ENCODE data around the gene MEA1.

The MEA1 gene

DNA sequence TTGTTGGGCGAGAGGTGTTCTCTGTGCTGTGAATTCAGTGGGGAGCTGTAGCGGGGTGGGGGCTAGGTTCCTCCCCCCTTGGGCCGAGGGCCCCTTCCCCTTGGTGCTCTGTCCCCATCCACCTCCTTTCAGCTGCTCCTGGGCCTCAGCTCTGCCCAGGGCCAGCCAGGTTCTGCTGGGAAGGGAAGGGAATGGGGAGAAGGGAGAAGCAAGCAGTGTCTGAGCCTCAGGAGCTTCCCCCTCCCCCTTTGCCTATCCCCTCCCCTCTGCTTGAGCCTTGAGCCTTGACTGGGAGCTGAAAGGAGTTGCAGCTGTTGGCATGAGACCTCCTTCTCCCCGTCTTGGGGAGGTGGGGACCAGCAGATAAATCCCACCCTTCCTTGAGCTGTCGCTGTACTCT is 7.1 kb upstream of the MEA1 start:
- in situ Hi-C loops (cut with MboI; ENCODE audit: low pct_unique_long_range_greater_than_20kb, low sequenced_read_pairs, unreplicated experiment) = no loop called here
- TF ChIP-seq, protein P1, sequence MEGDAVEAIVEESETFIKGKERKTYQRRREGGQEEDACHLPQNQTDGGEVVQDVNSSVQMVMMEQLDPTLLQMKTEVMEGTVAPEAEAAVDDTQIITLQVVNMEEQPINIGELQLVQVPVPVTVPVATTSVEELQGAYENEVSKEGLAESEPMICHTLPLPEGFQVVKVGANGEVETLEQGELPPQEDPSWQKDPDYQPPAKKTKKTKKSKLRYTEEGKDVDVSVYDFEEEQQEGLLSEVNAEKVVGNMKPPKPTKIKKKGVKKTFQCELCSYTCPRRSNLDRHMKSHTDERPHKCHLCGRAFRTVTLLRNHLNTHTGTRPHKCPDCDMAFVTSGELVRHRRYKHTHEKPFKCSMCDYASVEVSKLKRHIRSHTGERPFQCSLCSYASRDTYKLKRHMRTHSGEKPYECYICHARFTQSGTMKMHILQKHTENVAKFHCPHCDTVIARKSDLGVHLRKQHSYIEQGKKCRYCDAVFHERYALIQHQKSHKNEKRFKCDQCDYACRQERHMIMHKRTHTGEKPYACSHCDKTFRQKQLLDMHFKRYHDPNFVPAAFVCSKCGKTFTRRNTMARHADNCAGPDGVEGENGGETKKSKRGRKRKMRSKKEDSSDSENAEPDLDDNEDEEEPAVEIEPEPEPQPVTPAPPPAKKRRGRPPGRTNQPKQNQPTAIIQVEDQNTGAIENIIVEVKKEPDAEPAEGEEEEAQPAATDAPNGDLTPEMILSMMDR (IDR thresholded peaks at IDR 0.05; ENCODE audit: extremely low read depth, insufficient read depth, missing control alignments) = no peak
- DNase-seq (ENCODE audit: low spot score) = no peak

- TF ChIP-seq, protein P1 (IDR thresholded peaks at IDR 0.05; ENCODE audit: extremely low read depth, insufficient read depth, missing control alignments) = no peak
- in situ Hi-C loops (cut with MboI; ENCODE audit: low pct_unique_long_range_greater_than_20kb, low sequenced_read_pairs, unreplicated experiment) = no loop called here
- no peak for DNase-seq (ENCODE audit: low spot score)
Measured at GRCh38 chr6:43020052-43020705, 6.4 kb upstream of the MEA1 start.

DNA sequence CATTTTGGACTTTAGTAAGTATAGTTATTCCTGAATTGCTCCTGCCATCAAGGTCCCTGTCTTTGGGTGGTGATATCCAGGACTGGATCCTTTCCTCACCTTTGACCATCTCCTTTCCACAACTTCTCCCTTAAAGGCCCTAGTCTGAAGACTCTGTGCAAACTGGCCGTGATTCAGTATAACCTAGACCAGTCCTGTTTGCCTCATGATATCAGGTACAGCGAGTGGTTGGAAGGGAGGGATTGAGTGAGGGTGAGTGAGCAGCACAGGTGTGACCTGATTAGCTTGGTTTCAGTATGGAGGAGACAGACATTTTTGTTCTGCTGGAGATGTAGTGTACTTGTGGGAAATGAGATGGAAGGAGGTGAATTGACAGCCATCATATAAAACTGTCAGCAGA is 5.4 kb upstream of the MEA1 start:
- no peak for DNase-seq (ENCODE audit: low spot score)
- in situ Hi-C loops (cut with MboI; ENCODE audit: low pct_unique_long_range_greater_than_20kb, low sequenced_read_pairs, unreplicated experiment) = no loop called here
- TF ChIP-seq, protein P1 (IDR thresholded peaks at IDR 0.05; ENCODE audit: extremely low read depth, insufficient read depth, missing control alignments) = no peak

- DNase-seq (ENCODE audit: low spot score) = no peak
- TF ChIP-seq, protein P1 (IDR thresholded peaks at IDR 0.05; ENCODE audit: extremely low read depth, insufficient read depth, missing control alignments) = no peak
- in situ Hi-C loops (cut with MboI; ENCODE audit: low pct_unique_long_range_greater_than_20kb, low sequenced_read_pairs, unreplicated experiment) = no loop called here
Measured at GRCh38 chr6:43016943-43017334, 3.2 kb upstream of the MEA1 start.

- TF ChIP-seq, protein P1 (IDR thresholded peaks at IDR 0.05; ENCODE audit: extremely low read depth, insufficient read depth, missing control alignments) = no peak
- DNase-seq (ENCODE audit: low spot score) = no peak
- in situ Hi-C loops (cut with MboI; ENCODE audit: low pct_unique_long_range_greater_than_20kb, low sequenced_read_pairs, unreplicated experiment) = no loop called here
Measured at GRCh38 chr6:43016176-43016942, 2.6 kb upstream of the MEA1 start.

DNA sequence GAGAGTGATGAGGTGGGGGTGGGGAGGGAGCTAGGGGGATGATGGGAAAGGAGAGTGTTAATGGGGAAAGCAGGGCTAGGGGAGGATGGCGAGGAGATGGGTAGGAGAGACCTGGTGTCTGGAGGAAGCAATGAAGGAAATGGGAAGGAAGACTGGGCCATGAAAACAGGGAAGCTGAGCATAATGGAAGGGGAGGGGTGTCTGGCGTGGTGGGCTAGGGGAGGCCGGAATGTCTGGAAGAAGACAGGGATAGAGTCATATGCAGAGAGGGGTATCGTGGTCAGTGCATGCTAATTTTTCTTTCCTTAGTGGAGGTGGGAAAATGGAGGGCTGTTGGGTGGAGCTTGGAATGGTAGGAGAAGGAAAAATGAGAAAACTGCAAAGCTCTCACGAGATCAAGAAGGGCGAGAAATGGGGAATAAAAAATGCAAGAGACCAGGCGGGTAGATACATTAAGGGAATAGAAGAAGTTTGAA is 726 bp upstream of the MEA1 start:
- no peak for DNase-seq (ENCODE audit: low spot score)
- in situ Hi-C loops (cut with MboI; ENCODE audit: low pct_unique_long_range_greater_than_20kb, low sequenced_read_pairs, unreplicated experiment) = no loop called here

More for the DNA sequence above, 726 bp upstream of the MEA1 start:
- TF ChIP-seq, protein P1 (IDR thresholded peaks at IDR 0.05; ENCODE audit: extremely low read depth, insufficient read depth, missing control alignments) = no peak

All from GM13977 (cell line).